Measurements from ENCODE around the gene PDE3B.

PDE3B gene

DNA sequence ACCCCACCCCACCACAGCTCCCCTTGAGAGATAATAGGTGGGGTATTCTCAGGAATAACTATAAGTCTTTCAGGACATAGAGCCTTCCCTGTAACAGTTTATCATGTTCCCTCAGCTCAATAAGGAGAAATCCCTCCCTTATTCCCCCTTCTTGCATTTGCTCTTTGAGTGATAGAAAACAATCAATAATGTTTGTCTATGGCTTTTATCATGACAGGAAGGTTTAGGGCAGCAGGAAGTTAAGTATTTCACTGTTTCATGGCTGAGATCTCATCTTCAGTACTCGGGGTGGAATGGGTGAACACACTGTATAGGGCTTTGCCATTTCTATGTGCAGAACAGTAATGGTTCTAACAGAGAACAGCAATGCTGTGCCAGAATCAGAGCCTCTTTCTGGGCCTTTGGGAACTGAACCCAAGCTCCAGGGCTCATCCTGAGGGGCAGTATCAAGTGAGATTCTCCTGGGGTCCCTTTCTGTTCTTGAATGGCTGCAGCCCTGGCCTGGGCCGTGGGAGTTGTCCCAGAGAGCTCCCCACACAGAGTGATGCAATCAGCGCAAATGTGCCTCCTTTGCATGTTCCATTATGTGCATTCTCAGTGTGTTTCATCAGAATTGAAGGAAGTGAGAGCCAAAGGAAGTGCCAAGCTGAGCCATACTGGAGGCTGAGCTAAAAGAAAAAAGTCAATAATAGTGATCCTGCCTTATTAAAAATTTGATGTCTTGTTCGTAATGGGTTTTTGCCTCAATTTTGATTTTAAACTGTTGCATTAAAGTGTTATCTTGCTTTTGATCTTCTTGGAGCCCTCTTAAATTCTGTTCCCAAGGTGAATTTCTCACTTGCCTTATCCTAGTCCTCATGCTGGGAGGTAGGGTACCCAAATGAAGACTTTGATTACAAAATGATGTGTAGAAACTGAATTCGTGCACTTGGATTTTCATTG lies 251.3 kb downstream of the PDE3B start:
- no peak overlapping the region for H3K9ac ChIP-seq (ENCODE audit: low read length)
- H3K27ac ChIP-seq (ENCODE audit: low read depth, low read length): no peak overlapping the region
- no peak overlapping the region for H3K4me3 ChIP-seq (ENCODE audit: low read depth in 1 of 2, low read length in 2 of 2)
- H3K36me3 ChIP-seq (ENCODE audit: insufficient read depth, low read length): no peaks in the 10 kb centered on the region
- no peaks in the 10 kb centered on the region for H3K9me3 ChIP-seq (ENCODE audit: low read length)
- no peaks in the 10 kb centered on the region for H3K27me3 ChIP-seq (ENCODE audit: control insufficient read depth in 1 of 2, insufficient read depth in 2 of 2, low read length in 2 of 2)
- H3K4me1 ChIP-seq (ENCODE audit: insufficient read depth, low read length): no peaks in the 10 kb centered on the region

DNA sequence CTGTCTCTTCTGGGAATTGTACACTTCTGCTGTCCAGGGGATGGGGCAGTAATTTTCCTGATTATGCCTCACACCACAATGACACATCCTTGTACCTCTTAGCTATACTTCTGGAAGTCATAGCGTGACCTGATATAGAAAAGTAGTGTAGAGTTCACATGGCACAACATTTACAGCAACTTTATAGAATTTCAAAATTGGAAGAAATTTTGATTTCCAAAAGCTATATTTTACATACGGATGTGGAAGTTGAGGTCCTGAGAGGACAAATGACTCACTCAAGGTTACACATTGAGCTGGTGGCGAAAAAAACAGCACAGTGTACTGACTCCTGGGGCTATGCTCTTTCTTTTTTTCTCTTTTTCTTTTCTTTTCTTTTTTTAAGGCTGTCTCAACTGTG lies 254.8 kb downstream of the PDE3B start:
- H3K27ac ChIP-seq (ENCODE audit: low read depth, low read length): no peak overlapping the region
- no peak overlapping the region for H3K4me3 ChIP-seq (ENCODE audit: low read depth in 1 of 2, low read length in 2 of 2)
- H3K9me3 ChIP-seq (ENCODE audit: low read length): no peaks in the 10 kb centered on the region
- no peaks in the 10 kb centered on the region for H3K36me3 ChIP-seq (ENCODE audit: insufficient read depth, low read length)
- no peak overlapping the region for H3K9ac ChIP-seq (ENCODE audit: low read length)
- H3K4me1 ChIP-seq (ENCODE audit: insufficient read depth, low read length): no peaks in the 10 kb centered on the region
- no peaks in the 10 kb centered on the region for H3K27me3 ChIP-seq (ENCODE audit: control insufficient read depth in 1 of 2, insufficient read depth in 2 of 2, low read length in 2 of 2)

- no peaks in the 10 kb centered on the region for H3K4me1 ChIP-seq (ENCODE audit: insufficient read depth, low read length)
- H3K27ac ChIP-seq (ENCODE audit: low read depth, low read length): no peak overlapping the region
- no peak overlapping the region for H3K9ac ChIP-seq (ENCODE audit: low read length)
- no peaks in the 10 kb centered on the region for H3K27me3 ChIP-seq (ENCODE audit: control insufficient read depth in 1 of 2, insufficient read depth in 2 of 2, low read length in 2 of 2)
- no peaks in the 10 kb centered on the region for H3K9me3 ChIP-seq (ENCODE audit: low read length)
- H3K4me3 ChIP-seq (ENCODE audit: low read depth in 1 of 2, low read length in 2 of 2): no peak overlapping the region
- H3K36me3 ChIP-seq (ENCODE audit: insufficient read depth, low read length): no peaks in the 10 kb centered on the region
These were observed 255.3 kb downstream of the PDE3B start for GRCh38 chr11:14898906-14899305.

- H3K9me3 ChIP-seq (ENCODE audit: low read length): no peaks in the 10 kb centered on the region
- no peaks in the 10 kb centered on the region for H3K36me3 ChIP-seq (ENCODE audit: insufficient read depth, low read length)
- peaks cover 12% of the 10 kb centered on the region for H3K4me1 ChIP-seq (ENCODE audit: insufficient read depth, low read length)
- H3K4me3 ChIP-seq (ENCODE audit: low read depth in 1 of 2, low read length in 2 of 2): no peak overlapping the region
- no peak overlapping the region for H3K27ac ChIP-seq (ENCODE audit: low read depth, low read length)
- H3K9ac ChIP-seq (ENCODE audit: low read length): no peak overlapping the region
- no peaks in the 10 kb centered on the region for H3K27me3 ChIP-seq (ENCODE audit: control insufficient read depth in 1 of 2, insufficient read depth in 2 of 2, low read length in 2 of 2)
These were observed 259.2 kb downstream of the PDE3B start for GRCh38 chr11:14902650-14903350.

DNA sequence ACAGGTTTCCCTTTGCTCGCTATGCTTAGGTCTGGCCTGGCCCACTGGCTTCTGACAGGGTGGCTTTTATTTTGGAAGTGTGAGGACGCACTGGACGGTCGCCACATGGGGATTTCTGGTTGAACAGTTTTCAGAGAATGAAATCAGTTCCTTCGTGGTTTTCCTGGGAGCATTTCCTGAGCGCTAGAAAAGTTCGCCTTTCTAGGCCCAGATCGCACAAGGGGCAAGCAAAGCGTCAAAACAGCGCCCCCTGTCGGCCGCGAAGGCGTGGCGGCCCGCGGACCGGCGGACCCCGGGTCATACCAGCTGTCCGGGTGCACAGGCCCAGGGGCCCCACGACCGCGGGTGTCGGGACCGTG lies 261.1 kb downstream of the PDE3B start:
- no peaks in the 10 kb centered on the region for H3K36me3 ChIP-seq (ENCODE audit: insufficient read depth, low read length)
- peaks cover 15% of the 10 kb centered on the region for H3K4me1 ChIP-seq (ENCODE audit: insufficient read depth, low read length)
- no peaks in the 10 kb centered on the region for H3K9me3 ChIP-seq (ENCODE audit: low read length)
- H3K27me3 ChIP-seq (ENCODE audit: control insufficient read depth in 1 of 2, insufficient read depth in 2 of 2, low read length in 2 of 2): no peaks in the 10 kb centered on the region
- no peak overlapping the region for H3K27ac ChIP-seq (ENCODE audit: low read depth, low read length)
- H3K4me3 ChIP-seq (ENCODE audit: low read depth in 1 of 2, low read length in 2 of 2): peak overlapping the region; percentile 44 to 78
- no peak overlapping the region for H3K9ac ChIP-seq (ENCODE audit: low read length)

GRCh38 chr11:14905104-14906033 lies 261.8 kb downstream of the PDE3B start:
- no peak overlapping the region for H3K27ac ChIP-seq (ENCODE audit: low read depth, low read length)
- no peaks in the 10 kb centered on the region for H3K9me3 ChIP-seq (ENCODE audit: low read length)
- peaks cover 15% of the 10 kb centered on the region for H3K4me1 ChIP-seq (ENCODE audit: insufficient read depth, low read length)
- H3K4me3 ChIP-seq (ENCODE audit: low read depth in 1 of 2, low read length in 2 of 2): peak overlapping the region; percentile 44 to 78
- no peaks in the 10 kb centered on the region for H3K36me3 ChIP-seq (ENCODE audit: insufficient read depth, low read length)
- no peak overlapping the region for H3K9ac ChIP-seq (ENCODE audit: low read length)
- no peaks in the 10 kb centered on the region for H3K27me3 ChIP-seq (ENCODE audit: control insufficient read depth in 1 of 2, insufficient read depth in 2 of 2, low read length in 2 of 2)

DNA sequence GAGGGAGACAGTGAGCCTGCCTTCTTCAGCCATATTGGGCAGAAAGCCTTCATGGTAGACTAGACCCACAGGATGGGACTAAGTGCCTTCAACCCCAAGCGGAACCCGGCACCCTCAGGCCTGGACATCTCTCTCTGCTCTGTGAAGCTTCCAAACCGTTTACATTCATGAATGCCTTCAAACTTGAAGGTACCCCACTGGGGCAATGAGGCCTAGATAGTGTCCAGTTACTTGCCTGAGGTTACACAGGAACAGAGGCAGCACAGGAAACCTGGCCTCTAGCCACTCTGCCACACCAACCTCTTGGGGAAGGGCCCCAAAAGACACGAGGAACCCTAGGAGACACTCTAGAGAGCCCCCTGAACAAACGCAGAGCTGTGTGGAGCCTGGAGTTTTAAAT lies 263.0 kb downstream of the PDE3B start:
- no peak overlapping the region for H3K27ac ChIP-seq (ENCODE audit: low read depth, low read length)
- no peaks in the 10 kb centered on the region for H3K9me3 ChIP-seq (ENCODE audit: low read length)
- no peaks in the 10 kb centered on the region for H3K36me3 ChIP-seq (ENCODE audit: insufficient read depth, low read length)
- no peak overlapping the region for H3K9ac ChIP-seq (ENCODE audit: low read length)
- H3K4me1 ChIP-seq (ENCODE audit: insufficient read depth, low read length): peaks cover 15% of the 10 kb centered on the region
- H3K4me3 ChIP-seq (ENCODE audit: low read depth in 1 of 2, low read length in 2 of 2): no peak overlapping the region
- H3K27me3 ChIP-seq (ENCODE audit: control insufficient read depth in 1 of 2, insufficient read depth in 2 of 2, low read length in 2 of 2): no peaks in the 10 kb centered on the region

GRCh38 chr11:14906993-14907392 lies 263.4 kb downstream of the PDE3B start:
- Histone ChIP-seq H3K9ac (ENCODE audit: low read length) (no peak overlapping the region), H3K27ac (ENCODE audit: low read depth, low read length) (no peak overlapping the region), H3K4me1 (ENCODE audit: insufficient read depth, low read length) (peaks cover 15% of the 10 kb centered on the region), H3K4me3 (ENCODE audit: low read depth in 1 of 2, low read length in 2 of 2) (no peak overlapping the region), H3K36me3 (ENCODE audit: insufficient read depth, low read length) (no peaks in the 10 kb centered on the region), H3K27me3 (ENCODE audit: control insufficient read depth in 1 of 2, insufficient read depth in 2 of 2, low read length in 2 of 2) (no peaks in the 10 kb centered on the region), H3K9me3 (ENCODE audit: low read length) (no peaks in the 10 kb centered on the region)

DNA sequence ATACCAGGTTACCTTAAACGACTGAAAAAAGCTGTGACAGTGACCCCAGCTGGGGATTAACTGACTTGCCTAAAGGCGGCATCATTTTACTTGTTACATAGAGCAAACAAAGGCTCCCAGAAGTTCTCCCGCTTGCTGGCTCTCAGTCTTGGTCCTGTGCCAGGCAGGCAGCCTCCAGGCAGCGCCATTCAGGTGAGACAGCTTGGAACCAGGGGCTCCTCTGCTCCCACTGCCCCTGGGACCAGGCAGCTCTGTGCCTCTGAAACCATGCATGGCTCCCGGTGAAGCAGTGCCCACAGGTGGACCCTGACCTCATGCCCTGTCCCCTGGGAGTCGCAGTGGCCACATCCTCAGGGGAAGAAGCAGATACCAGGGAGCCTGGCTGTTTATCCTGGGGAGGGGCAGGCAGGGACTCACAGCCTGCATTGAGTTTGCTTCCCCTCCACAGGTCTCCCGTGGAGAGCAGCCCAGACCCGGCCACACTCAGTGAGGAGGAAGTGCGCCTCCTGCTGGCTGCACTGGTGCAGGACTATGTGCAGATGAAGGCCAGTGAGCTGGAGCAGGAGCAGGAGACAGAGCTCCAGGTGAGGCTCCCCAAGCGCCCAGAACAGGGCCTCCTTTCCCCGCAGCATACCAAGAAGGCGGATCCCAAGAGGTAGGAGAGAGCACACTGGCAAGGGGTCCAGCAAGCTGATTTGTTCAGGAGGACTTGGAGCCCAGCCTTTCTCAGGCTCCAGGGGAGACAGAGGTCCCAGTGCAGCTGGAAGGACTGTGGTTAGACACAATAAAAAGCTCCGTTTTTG lies 264.0 kb downstream of the PDE3B start:
- Histone ChIP-seq H3K9ac (ENCODE audit: low read length) (no peak overlapping the region), H3K36me3 (ENCODE audit: insufficient read depth, low read length) (no peaks in the 10 kb centered on the region), H3K4me3 (ENCODE audit: low read depth in 1 of 2, low read length in 2 of 2) (no peak overlapping the region), H3K27me3 (ENCODE audit: control insufficient read depth in 1 of 2, insufficient read depth in 2 of 2, low read length in 2 of 2) (no peaks in the 10 kb centered on the region), H3K4me1 (ENCODE audit: insufficient read depth, low read length) (peaks cover 15% of the 10 kb centered on the region), H3K27ac (ENCODE audit: low read depth, low read length) (no peak overlapping the region), H3K9me3 (ENCODE audit: low read length) (no peaks in the 10 kb centered on the region)

DNA sequence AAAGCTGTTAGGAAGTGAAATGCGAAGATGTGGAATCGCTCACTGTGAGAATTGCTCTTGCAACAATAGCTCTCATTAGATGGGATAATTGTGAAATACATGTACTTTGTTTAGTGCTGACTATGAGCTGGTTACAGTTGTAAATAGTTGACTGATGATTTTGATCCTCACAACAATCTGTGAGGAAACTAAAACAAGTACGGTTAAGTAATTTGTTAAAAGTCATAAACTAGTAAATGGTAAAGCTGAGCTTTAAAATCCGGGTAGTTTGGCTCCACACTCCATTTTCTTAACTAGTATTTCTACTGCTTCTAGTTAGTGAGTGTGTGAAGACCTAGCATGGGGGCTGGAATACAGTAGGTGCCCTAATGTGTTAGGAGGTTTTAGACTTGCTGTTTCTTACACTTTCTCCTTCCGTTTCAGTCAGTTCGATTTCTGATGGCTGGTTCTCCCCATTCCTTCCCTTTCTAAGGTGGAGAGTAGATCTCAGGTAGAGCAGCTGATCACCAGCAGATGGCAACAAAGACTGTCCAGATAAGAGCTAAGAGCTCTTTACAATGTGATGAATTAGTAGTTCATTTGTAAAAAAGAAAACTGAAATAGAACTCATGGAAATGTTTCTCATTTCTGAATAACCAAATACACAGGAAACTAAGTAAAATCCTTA lies 264.7 kb downstream of the PDE3B start:
- Histone ChIP-seq H3K4me1 (ENCODE audit: insufficient read depth, low read length) (peaks cover 15% of the 10 kb centered on the region), H3K27me3 (ENCODE audit: control insufficient read depth in 1 of 2, insufficient read depth in 2 of 2, low read length in 2 of 2) (no peaks in the 10 kb centered on the region), H3K27ac (ENCODE audit: low read depth, low read length) (no peak overlapping the region), H3K4me3 (ENCODE audit: low read depth in 1 of 2, low read length in 2 of 2) (no peak overlapping the region), H3K36me3 (ENCODE audit: insufficient read depth, low read length) (no peaks in the 10 kb centered on the region), H3K9me3 (ENCODE audit: low read length) (no peaks in the 10 kb centered on the region), H3K9ac (ENCODE audit: low read length) (no peak overlapping the region)

Measured in muscle layer of colon (tissue), 2 donors.